Colonic mucosa (tissue), 4 donors: ENCODE data around the gene ABLIM1. TPM values are rescaled to one million over a fixed set of nuclear protein-coding genes. Genes with fewer than 3 reads are reported as not detected.

ENCODE experiments used
- DNase-seq: peaks from one replicate; pipeline ENCODE4 v3.0.0-alpha.2; 2020
- H3K27ac ChIP-seq: fragments of 200-600 bp; one replicate; pipeline ENCODE4 v1.8.0; 2021
- H3K27me3 ChIP-seq: fragments of 200-600 bp; one replicate; pipeline ENCODE4 v1.8.0; 2021
- H3K36me3 ChIP-seq: fragments of 200-600 bp; one replicate; pipeline ENCODE4 v1.8.0; 2021
- H3K4me1 ChIP-seq: fragments of 200-600 bp; one replicate; pipeline ENCODE4 v1.8.0; 2021; ENCODE audit warnings: mild to moderate bottlenecking
- H3K4me3 ChIP-seq: fragments of 200-600 bp; one replicate; pipeline ENCODE4 v1.8.0; 2021
- H3K9ac ChIP-seq, 2 donors: one replicate each; pipeline ENCODE4 v1.7.0; 2013; ENCODE audit warnings: control low read depth in 2 of 2, low read depth in 2 of 2, low read length in 2 of 2
- H3K9me3 ChIP-seq: fragments of 200-600 bp; one replicate; pipeline ENCODE4 v1.8.0; 2021
- CTCF ChIP-seq: fragments of 200-600 bp; IDR thresholded peaks from one replicate; pipeline ENCODE4 v1.8.0; 2022; ENCODE audit warnings: antibody characterized with exemption, mild to moderate bottlenecking
- intact Hi-C: fragments of 100-400 bp; cut with DNase I; formaldehyde crosslinking; loops from one replicate; pipeline ENCODE4 v1.14.1; 2022
- total RNA-seq, 2 donors: library from RNA; stranded (reverse); fragmentation: NEBNext Ultra II Directional in 1 of 2; extraction: Animal tissue kit (Norgen Biotek cat#: 25700) in 1 of 2; gene quantifications; one replicate each; pipeline ENCODE4 v1.2.1, GENCODE V29; 2021
- donor health status: healthy.
- donor health status: DM: no; HTN: no; CAD: no.
- donor health status: DM: no; HTN: no; CAD: no.

ABLIM1 gene
- total RNA-seq, 2 donors from 2014 or later: 118 to 131 TPM

DNA sequence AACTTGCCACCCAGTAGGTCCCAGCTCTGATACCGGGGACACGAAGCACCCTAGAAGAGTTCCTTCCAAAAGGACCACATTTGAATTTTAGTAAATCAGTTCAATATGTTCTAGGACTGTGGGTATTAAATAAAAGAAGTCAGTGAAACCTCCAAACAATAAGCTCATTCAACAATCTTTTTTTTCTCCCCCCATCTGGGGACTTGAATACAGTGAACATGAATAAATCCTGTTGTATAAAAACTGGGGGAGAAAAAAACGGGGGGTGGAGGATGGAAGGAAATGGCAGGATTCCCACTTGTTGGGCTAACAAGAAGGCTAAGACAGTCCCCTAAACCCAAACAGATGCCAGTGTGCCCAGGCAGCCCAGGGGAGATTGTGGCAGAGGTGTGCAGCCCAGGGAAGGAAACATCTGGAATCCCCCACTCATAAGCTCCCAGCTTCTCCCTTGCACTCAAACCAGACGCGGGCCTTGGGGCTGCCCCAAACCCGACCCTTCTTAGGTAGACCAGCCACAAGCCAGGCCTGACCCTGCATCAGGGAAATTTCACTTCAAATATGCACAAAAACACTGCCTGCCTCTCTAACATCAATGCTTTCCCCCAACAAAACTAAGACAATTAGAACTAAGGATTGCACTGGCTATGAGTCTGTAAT, 262.6 kb downstream of the ABLIM1 start:
- no peak for TF ChIP-seq CTCF
- Histone ChIP-seq H3K27ac (no peak overlapping the region), H3K4me3 (no peak overlapping the region), H3K36me3 (no peaks in the 10 kb centered on the region), H3K4me1 (no peaks in the 10 kb centered on the region), H3K9me3 (no peaks in the 10 kb centered on the region), H3K9ac (no peak overlapping the region), H3K27me3 (no peaks in the 10 kb centered on the region)
- intact Hi-C loops: no loop called here
- DNase-seq: no peak

- no peaks in the 10 kb centered on the region for H3K9me3 ChIP-seq
- DNase-seq: no peak
- H3K9ac ChIP-seq: no peak overlapping the region
- intact Hi-C loops: no loop called here
- no peaks in the 10 kb centered on the region for H3K27me3 ChIP-seq
- no peak overlapping the region for H3K27ac ChIP-seq
- H3K4me1 ChIP-seq: no peaks in the 10 kb centered on the region
- TF ChIP-seq CTCF: no peak
- H3K4me3 ChIP-seq: no peak overlapping the region
- no peaks in the 10 kb centered on the region for H3K36me3 ChIP-seq
Measured at GRCh38 chr10:114394531-114394930, 263.5 kb downstream of the ABLIM1 start.

DNA sequence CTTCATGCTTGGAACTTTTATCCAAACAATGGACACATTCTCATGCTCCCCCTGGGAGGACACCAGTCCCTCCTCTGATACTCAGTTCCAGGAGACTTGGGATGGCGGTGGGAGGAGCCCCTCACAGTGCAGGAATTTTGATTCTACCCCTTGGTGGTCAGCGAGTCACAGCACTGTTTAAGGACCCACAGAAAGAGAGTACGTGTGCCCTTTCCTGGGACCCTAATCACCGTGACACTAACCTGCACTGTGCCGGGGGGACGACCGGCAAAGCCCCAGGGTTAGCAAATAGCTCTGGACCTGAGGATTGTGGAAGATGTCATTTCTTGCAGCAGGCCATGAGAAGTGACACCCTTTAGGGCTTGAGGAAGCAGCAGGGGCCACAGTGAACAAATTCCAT, 264.2 kb downstream of the ABLIM1 start:
- no peak for DNase-seq
- no peak overlapping the region for H3K27ac ChIP-seq
- H3K4me1 ChIP-seq: no peaks in the 10 kb centered on the region

GRCh38 chr10:114393482-114393881, 264.6 kb downstream of the ABLIM1 start:
- no peak for TF ChIP-seq CTCF
- no peaks in the 10 kb centered on the region for H3K27me3 ChIP-seq
- no peaks in the 10 kb centered on the region for H3K9me3 ChIP-seq
- DNase-seq: no peak
- no peak overlapping the region for H3K27ac ChIP-seq
- H3K36me3 ChIP-seq: no peaks in the 10 kb centered on the region
- no peak overlapping the region for H3K9ac ChIP-seq
- H3K4me3 ChIP-seq: no peak overlapping the region
- H3K4me1 ChIP-seq: no peaks in the 10 kb centered on the region
- intact Hi-C loops: no loop called here

More for the DNA sequence above, 264.2 kb downstream of the ABLIM1 start:
- TF ChIP-seq CTCF: no peak
- H3K27me3 ChIP-seq: no peaks in the 10 kb centered on the region
- no peak overlapping the region for H3K9ac ChIP-seq
- no peaks in the 10 kb centered on the region for H3K9me3 ChIP-seq
- H3K4me3 ChIP-seq: no peak overlapping the region
- intact Hi-C loops: no loop called here
- no peaks in the 10 kb centered on the region for H3K36me3 ChIP-seq

GRCh38 chr10:114392112-114392835, 265.8 kb downstream of the ABLIM1 start:
- Histone ChIP-seq H3K9ac (no peak overlapping the region), H3K27ac (no peak overlapping the region), H3K9me3 (no peaks in the 10 kb centered on the region), H3K27me3 (no peaks in the 10 kb centered on the region), H3K4me1 (no peaks in the 10 kb centered on the region), H3K36me3 (no peaks in the 10 kb centered on the region), H3K4me3 (no peak overlapping the region)
- no peak for TF ChIP-seq CTCF
- intact Hi-C loops: no loop called here
- no peak for DNase-seq
